Fibroblast of gingiva (primary cell): ENCODE results near the gene COLQ.

Experiments
- DNase-seq: peaks from one replicate; pipeline ENCODE4 v3.0.0-alpha.2; 2011; ENCODE audit warnings: low read depth

COLQ gene

GRCh38 chr3:15454965-15455364, 66.5 kb downstream of the COLQ start:
- no peak for DNase-seq

GRCh38 chr3:15453991-15454625, 67.4 kb downstream of the COLQ start:
- no peak for DNase-seq

GRCh38 chr3:15453501-15453900, 68.0 kb downstream of the COLQ start:
- no peak for DNase-seq

- no peak for DNase-seq
Observed at GRCh38 chr3:15452961-15453360, 68.5 kb downstream of the COLQ start.

GRCh38 chr3:15452156-15452555, 69.3 kb downstream of the COLQ start:
- no peak for DNase-seq

- DNase-seq: no peak
Observed at GRCh38 chr3:15451216-15452113, 70.0 kb downstream of the COLQ start.

- DNase-seq: no peak
Observed at GRCh38 chr3:15450438-15451215, 70.9 kb downstream of the COLQ start.

- no peak for DNase-seq
Observed at GRCh38 chr3:15449489-15450224, 71.8 kb downstream of the COLQ start.

GRCh38 chr3:15443826-15444524, 77.5 kb downstream of the COLQ start:
- peak; percentile 59 for DNase-seq

GRCh38 chr3:15440891-15441290, 80.6 kb downstream of the COLQ start:
- DNase-seq: peak; percentile 47

- DNase-seq: peak; percentile 14
Observed at GRCh38 chr3:15439476-15439875, 82.0 kb downstream of the COLQ start.

- peak; percentile 88 for DNase-seq
Observed at GRCh38 chr3:15438983-15439382, 82.5 kb downstream of the COLQ start.

GRCh38 chr3:15436246-15436645, 85.3 kb downstream of the COLQ start:
- no peak for DNase-seq

GRCh38 chr3:15434756-15435155, 86.8 kb downstream of the COLQ start:
- no peak for DNase-seq

- DNase-seq: no peak
Observed at GRCh38 chr3:15433531-15433930, 88.0 kb downstream of the COLQ start.

- no peak for DNase-seq
Observed at GRCh38 chr3:15431256-15431837, 90.2 kb downstream of the COLQ start.

GRCh38 chr3:15430624-15431023, 90.9 kb downstream of the COLQ start:
- no peak for DNase-seq

- no peak for DNase-seq
Observed at GRCh38 chr3:15429080-15429479, 92.4 kb downstream of the COLQ start.

GRCh38 chr3:15428539-15428938, 93.0 kb downstream of the COLQ start:
- peak; percentile 69 for DNase-seq

- DNase-seq: no peak
Observed at GRCh38 chr3:15427981-15428380, 93.5 kb downstream of the COLQ start.
